Measurements from ENCODE around the gene ANXA2R.
"Not testable (repeated sequence)": the region's sequence is repeated elsewhere in the genome, so short reads cannot be mapped to it uniquely, and the experiment has no call there.

The ANXA2R gene, protein sequence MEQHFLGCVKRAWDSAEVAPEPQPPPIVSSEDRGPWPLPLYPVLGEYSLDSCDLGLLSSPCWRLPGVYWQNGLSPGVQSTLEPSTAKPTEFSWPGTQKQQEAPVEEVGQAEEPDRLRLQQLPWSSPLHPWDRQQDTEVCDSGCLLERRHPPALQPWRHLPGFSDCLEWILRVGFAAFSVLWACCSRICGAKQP

DNA sequence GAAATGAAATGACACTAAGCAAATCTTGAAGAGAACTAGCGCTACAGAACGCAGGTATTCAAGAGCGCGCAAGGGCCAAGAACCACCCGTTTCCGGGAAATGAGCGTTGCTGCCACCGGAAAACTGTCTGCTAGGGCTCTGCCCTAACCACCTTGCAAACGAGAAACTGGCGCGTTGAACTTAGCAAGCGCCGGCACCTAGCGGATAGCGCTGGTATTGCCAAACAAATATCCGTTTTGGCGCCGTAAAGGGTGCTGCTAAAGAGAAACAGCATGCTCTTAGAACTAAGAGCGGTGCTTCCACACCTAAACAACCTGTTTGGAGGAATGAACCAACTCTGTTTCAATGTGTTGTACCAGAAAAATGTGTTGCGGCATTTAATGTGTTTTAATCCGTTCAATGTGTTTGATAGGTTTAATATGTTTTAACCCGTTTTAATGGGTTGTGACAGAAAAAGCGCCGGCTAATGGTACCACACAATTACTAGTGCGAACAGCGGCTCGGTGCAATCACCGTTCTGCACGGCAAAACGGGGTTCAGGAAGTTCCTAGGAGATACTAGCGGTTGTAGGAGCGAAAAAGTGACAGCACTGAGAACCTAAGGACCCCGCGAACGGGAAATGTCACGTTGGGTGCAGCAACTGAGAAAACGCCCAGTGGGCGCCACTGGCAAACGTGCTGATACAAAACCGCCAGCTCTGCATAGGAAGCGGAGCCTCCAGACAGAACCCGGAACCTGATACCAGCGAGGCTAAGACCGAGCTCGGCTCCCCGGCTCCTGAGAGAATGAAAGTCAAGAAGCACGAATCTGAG is at the start of gene ANXA2R:
TSS of gene ANXA2R (minus strand) at position 33 of the 812 bp plus-strand sequence. CDS start 273 bp downstream, outside the sequence.
- DNase-seq (ENCODE audit: low read depth), result peak; percentile 82

- not testable (repeated sequence) for DNase-seq (ENCODE audit: low read depth)
These were observed 46.2 kb upstream of the ANXA2R start for GRCh38 chr5:43086118-43086908.

DNA sequence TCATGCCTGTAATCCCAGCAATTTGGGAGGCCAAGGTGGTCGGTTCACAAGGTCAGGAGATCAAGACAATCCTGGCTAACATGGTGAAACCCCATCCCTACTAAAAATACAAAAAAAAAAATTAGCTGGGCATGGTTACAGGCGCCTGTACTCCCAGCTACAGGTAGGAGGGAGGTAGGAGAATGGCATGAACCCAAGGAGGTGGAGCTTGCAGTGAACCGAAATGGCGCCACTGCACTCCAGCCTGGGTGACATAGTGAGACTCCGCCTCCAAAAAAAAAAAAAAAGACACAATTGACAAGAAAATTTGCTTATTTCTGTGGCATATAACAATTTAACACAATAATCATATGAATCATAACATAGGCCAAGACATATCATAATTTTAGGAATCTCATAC is 45.3 kb upstream of the ANXA2R start:
- DNase-seq (ENCODE audit: low read depth), result no peak

DNA sequence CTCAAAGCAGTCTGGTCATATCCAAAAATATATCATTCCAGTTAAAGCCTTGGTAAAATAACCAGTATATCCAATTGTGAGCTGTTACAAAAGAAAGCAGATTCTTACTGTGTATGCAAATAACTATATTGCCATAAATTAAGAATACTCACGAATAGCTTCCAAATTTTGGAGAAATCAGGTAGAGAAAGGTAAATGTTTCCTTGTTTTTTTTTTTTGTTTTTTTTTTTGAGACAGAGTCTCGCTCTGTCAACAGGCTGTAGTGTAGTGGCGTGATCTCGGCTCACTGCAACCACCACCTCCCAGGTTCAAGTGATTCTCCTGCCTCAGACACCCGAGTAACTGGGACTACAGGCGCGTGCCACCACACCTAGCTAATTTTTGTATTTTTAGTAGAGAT is 44.3 kb upstream of the ANXA2R start:
- not testable (repeated sequence) for DNase-seq (ENCODE audit: low read depth)

- DNase-seq (ENCODE audit: low read depth), result not testable (repeated sequence)
These were observed 41.2 kb upstream of the ANXA2R start for GRCh38 chr5:43081345-43081744.

DNA sequence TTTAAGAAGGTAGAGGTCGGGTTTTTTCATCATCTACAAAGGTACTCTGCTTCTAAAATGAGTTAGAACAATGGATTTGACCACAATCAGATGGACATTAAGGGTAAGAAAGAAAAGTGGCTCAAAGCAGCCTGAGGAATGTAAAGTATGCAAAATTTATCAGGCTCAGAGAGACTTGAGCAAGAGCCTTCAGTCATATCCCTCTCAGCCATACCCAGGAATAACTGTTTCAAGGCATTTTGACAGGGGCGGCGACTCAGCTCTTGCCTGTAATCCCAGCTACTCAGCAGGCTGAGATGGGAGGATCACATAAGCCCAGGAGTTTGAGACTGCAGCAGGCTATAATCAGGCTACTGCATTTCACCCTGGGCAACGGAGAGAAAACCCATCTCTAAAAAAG is 38.8 kb upstream of the ANXA2R start:
- DNase-seq (ENCODE audit: low read depth), result no peak

DNA sequence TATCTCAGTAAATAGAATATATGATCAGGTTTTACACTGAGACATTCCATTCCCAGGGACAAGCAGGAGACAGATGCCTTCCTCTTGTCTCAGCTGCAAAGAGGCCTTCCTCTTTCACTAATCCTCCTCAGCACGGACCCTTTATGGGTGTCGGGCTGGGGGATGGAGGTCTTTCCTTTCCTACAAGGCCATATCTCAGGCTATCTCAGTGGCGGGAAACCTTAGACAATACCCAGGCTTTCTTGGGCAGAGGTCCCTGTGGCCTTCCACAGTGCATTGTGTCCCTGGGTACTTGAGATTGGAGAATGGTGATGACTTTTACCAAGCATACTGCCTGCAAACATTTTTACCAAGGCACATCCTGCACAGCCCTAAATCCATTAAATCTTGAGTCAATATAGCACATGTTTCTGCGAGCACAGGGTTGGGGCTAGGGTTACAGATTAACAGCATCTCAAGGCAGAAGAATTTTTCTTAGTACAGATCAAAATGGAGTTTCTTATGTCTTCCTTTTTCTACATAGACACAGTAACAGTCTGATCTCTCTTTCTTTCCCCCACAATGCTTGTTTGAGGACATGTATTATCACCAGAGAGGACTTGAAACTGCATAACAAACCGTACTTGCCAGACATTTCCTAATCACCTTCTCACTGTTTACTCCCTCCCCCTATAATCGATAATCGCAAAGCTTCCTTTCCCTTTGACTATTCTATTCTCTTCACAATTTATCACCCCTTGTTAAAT is 37.5 kb upstream of the ANXA2R start:
- not testable (repeated sequence) for DNase-seq (ENCODE audit: low read depth)

GRCh38 chr5:43075319-43076293 is 35.5 kb upstream of the ANXA2R start:
- no peak for DNase-seq (ENCODE audit: low read depth)

DNA sequence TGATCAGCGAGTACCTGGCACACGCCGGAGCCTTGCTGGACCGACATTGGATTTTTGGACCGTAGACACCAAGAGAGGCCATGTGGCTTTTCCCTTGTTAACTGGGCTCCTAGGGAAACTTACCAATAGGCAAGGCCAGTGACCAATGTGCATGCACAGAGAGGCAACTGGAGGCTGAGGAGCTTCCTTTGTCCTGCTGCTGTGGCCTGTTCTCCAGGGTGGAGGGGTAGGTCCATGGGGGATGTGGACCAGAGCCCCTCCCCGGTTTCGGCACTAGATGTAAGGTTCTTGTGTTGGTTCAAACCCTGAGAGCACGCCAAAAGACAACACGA is 34.8 kb upstream of the ANXA2R start:
- DNase-seq (ENCODE audit: low read depth), result no peak

DNA sequence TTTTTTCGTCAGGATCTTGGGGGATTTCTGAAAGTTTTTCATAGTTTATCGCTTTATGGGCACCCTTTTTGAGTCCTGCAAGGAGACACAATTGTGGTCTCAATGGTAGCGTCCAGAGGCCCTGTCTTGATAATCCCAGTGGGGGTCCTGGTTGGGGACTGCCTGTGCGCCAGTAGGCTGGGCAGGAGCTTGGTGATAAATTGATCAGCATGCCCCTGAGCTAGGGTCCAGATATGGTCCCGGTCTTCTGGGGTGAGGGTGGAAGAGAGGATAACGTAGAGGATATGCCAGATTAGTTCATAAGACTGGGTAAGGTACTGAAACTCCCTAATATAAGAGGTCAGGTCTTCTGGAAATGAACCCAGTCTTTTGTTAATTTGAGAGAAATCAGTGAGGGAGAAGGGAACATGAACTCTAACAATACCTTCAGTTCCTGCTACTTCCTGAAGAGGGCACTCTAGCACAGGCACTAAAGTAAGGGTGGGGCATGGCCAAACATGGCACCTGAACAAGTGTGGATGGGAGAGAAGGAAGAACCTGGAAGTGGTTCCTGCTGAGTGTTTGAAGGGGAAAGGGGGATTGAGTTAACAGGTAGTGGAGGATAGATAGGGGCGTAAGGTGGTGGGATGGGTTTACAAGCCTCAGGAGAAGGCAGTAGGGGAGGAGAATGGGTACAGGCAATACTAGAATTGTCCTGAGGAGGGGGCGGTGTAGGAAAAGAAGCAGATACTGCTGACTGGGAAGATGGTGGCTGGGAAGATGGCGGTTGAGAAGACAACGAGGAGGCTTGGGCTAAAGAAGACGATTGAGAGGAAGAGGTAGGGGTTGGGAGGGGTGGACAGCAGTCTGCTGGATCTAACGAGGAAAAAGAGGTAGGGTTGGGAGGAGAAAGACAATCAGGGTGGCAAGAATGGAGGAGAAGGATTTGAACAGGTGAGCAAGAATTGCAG is 33.8 kb upstream of the ANXA2R start:
- no peak for DNase-seq (ENCODE audit: low read depth)

DNA sequence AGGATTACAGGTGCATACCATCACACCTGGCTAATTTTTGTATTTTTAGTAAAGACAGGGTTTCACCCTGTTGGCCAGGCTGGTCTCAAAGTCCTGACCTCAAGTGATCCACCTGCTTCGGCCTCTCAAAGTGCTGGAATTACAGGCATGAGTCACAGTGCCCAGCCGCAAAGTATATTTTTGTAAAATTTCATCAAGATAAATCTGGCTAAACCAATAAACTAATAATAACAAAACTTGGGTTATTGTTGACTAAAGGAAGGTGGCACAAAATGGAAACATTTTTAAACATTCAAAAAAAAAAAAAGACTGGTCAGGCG is 29.2 kb upstream of the ANXA2R start:
- DNase-seq (ENCODE audit: low read depth), result not testable (repeated sequence)

GRCh38 chr5:43068037-43068436 is 27.9 kb upstream of the ANXA2R start:
- no peak for DNase-seq (ENCODE audit: low read depth)

DNA sequence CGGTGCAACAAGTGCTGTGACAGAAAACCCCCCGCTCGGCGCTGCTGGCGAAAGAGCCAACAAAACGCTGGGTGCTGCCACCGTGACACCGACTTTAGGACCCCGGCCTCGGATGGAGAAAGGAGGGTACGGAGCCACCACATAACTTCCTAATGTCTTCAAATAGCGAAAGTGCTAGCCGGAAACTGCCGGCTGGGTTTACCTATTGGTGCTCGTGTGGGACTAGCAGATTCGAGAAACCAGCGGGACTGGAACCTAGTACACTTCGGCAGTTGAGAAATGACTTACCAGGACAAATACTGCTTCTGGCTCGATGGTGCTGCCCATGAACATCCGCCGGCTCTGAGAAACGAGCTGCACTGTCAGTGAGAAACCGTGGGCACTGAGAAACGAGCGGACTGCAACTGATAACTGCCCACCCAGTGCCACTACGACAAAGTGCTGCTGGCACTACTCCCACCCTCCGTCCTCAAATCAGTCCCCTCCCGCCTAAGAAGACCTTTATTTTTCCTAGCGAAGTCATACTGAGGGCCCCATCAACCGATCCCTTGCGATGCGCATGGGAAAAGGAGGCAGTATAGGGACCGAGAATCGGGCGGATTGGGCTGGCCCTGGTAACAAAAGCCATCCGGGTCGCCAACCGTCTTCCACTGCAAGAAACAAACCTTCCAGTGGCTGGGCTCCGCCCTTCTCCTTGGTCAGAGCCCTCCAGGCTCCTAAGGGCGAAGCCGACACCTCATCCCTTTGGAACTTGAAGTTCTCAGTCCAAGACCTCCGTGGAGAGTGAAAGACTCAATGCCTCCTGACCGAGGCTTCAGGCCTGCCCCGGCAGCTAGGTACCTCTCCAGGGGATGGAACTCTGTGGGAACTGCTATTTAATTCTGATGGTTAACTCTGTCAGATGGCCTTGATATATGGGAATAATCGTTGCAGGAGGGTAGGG is 27.0 kb upstream of the ANXA2R start:
- peak; percentile 92 for DNase-seq (ENCODE audit: low read depth)

GRCh38 chr5:43065948-43066798 is 26.1 kb upstream of the ANXA2R start:
- DNase-seq (ENCODE audit: low read depth), result peak; percentile 64

DNA sequence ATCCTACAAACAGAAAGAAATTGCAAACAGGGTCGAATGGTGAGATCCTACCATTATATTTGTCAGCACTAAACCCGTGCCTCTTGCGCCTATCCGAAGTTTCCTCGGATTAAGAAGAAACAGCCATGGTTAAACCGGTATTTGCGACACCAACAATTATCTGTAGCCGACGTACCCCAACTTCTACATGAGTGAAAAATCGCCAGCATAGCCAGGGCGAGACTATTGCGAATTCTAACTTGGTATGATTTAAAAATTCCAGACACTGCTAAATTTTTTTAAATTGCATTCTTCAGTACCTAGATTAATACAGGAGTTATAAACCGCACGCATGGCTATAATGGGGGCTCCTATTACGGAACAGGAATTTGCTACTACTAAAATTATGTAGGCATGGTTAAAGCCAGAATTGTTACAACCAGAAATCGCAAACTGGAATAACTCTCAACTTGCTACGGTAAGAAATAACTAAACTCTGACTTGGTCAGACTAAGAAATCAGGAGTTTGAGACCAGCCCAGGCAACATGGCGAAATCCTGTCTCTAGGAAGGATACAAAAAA is 25.3 kb upstream of the ANXA2R start:
- no peak for DNase-seq (ENCODE audit: low read depth)

DNA sequence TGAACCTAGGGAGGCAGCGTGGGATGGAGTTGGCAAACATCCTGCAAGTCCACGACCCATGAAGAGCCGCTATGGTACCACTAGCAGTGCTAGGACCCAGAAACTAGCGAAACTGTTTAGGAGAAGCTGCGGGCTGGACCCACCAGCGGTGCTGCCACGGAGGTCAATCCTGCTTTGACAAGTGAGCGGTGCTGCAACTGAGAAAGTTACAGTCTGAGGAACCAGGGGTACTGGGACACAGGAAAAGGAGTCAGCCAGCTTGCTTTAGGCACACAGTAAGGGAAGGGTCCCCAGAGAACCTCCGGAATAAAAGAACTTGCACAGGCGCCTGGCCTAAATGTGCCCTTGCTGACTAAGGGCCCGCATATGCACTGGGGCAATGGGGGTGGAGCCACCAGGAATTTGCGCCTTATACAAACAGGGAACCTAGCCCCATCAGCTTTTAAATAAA is 23.6 kb upstream of the ANXA2R start:
- no peak for DNase-seq (ENCODE audit: low read depth)

GRCh38 chr5:43061352-43062075 is 21.4 kb upstream of the ANXA2R start:
- DNase-seq (ENCODE audit: low read depth), result no peak

All from activated T-cell treated with anti-CD3 and anti-CD28 coated beads for 1 hour (primary cell).